IMR-90 (cell line): ENCODE results near the gene RIMS4. TPM values are rescaled to one million over a fixed set of nuclear protein-coding genes. Genes with fewer than 3 reads are reported as not detected.

Experiments
- ATAC-seq: fragments of 200-7000 bp; cut with Tn5 transposase; 2 replicates; pipeline ENCODE4 v1.9.1; 2020; ENCODE audit warnings: low read depth, mild to moderate bottlenecking, moderate library complexity
- BruUV-seq: library from RNA; stranded (reverse); fragments of 400-500 nt; replicated peaks from 2 replicates; lab custom pipeline; 2021; lab: Mats Ljungman, UMichigan
- CTCF ChIA-PET: fragments of 300-600 bp; formaldehyde crosslinking; extraction: SDS; loops from one replicate; lab custom pipeline; 2021; ENCODE audit warnings: antibody characterized with exemption; lab: Yijun Ruan, JAX
- POLR2A ChIA-PET: fragments of 300-600 bp; sonication (Branson Sonifier 250); formaldehyde crosslinking; loops from one replicate; lab custom pipeline; 2022; ENCODE audit warnings: antibody characterized with exemption; ENCODE audit not compliant: unreplicated experiment; lab: Charles Lee
- DNase-seq: peaks from one replicate; pipeline ENCODE4 v3.0.0; 2013
- H2AFZ ChIP-seq: replicated peaks from 2 replicates; pipeline ENCODE3; 2013; ENCODE audit warnings: low read length, mild to moderate bottlenecking; ENCODE audit not compliant: poor library complexity
- H2AK5ac ChIP-seq: 2 replicates; pipeline ENCODE4 v1.6.1; 2013; ENCODE audit warnings: low read depth, low read length, inconsistent platforms
- H2AK9ac ChIP-seq: replicated peaks from 2 replicates; pipeline ENCODE3; 2013; ENCODE audit warnings: mild to moderate bottlenecking, low read depth, low read length, moderate library complexity; ENCODE audit not compliant: poor library complexity
- H2BK120ac ChIP-seq: 2 replicates; pipeline ENCODE4 v1.6.1; 2013; ENCODE audit warnings: low read depth, low read length, inconsistent platforms
- H2BK15ac ChIP-seq: 3 replicates; pipeline ENCODE4 v1.6.1; 2013; ENCODE audit warnings: low read depth, low read length, inconsistent platforms
- H2BK20ac ChIP-seq: 2 replicates; pipeline ENCODE4 v1.6.1; 2013; ENCODE audit warnings: low read depth, mild to moderate bottlenecking, inconsistent platforms, low read length, moderate library complexity
- H2BK5ac ChIP-seq: 2 replicates; pipeline ENCODE4 v1.6.1; 2013; ENCODE audit warnings: mild to moderate bottlenecking, low read depth, low read length, inconsistent platforms; ENCODE audit not compliant: poor library complexity, severe bottlenecking
- H3K14ac ChIP-seq: replicated peaks from 2 replicates; pipeline ENCODE4 v1.6.1; 2013; ENCODE audit warnings: low read depth, low read length, inconsistent platforms
- H3K18ac ChIP-seq: 2 replicates; pipeline ENCODE4 v1.6.1; 2013; ENCODE audit warnings: low read depth, low read length, control low read depth
- H3K23ac ChIP-seq: 2 replicates; pipeline ENCODE4 v1.6.1; 2013; ENCODE audit warnings: low read depth, low read length, inconsistent platforms
- H3K27ac ChIP-seq: 2 replicates; pipeline ENCODE4 v1.5.1; 2013; ENCODE audit warnings: mild to moderate bottlenecking, control low read depth, low read length; ENCODE audit not compliant: insufficient read depth
- H3K27me3 ChIP-seq: 2 replicates; pipeline ENCODE4 v1.6.1; 2013; ENCODE audit warnings: low read length; ENCODE audit not compliant: control insufficient read depth, insufficient read depth
- H3K36me3 ChIP-seq: 2 replicates; pipeline ENCODE4 v1.6.1; 2013; ENCODE audit warnings: low read length, mixed read lengths; ENCODE audit not compliant: control insufficient read depth, insufficient read depth
- H3K4ac ChIP-seq: 2 replicates; pipeline ENCODE4 v1.6.1; 2013; ENCODE audit warnings: low read depth, low read length, inconsistent platforms
- H3K4me1 ChIP-seq: 2 replicates; pipeline ENCODE4 v1.6.1; 2013; ENCODE audit warnings: low read length, mixed read lengths; ENCODE audit not compliant: control insufficient read depth, insufficient read depth
- H3K4me2 ChIP-seq: 2 replicates; pipeline ENCODE4 v1.6.1; 2013; ENCODE audit warnings: low read depth, mild to moderate bottlenecking, control low read depth, low read length, moderate library complexity
- H3K4me3 ChIP-seq: 2 replicates; pipeline ENCODE4 v1.5.1; 2013; ENCODE audit warnings: low read depth, mild to moderate bottlenecking, control low read depth, low read length, moderate library complexity; ENCODE audit not compliant: insufficient read depth
- H3K56ac ChIP-seq: 2 replicates; pipeline ENCODE4 v1.6.1; 2013; ENCODE audit warnings: low read length, inconsistent platforms; ENCODE audit not compliant: insufficient read depth; ENCODE audit errors: extremely low read depth
- H3K79me1 ChIP-seq, 2 experiments: 2 replicates each; pipeline ENCODE4 v1.6.1; 2013; ENCODE audit warnings: low read length in 2 of 2, inconsistent platforms in 1 of 2, low read depth in 1 of 2
- H3K9ac ChIP-seq: 2 replicates; pipeline ENCODE4 v1.6.1; 2013; ENCODE audit warnings: low read depth, low read length, control low read depth
- H3K9me1 ChIP-seq: 2 replicates; pipeline ENCODE4 v1.6.1; 2013; ENCODE audit warnings: low read length, inconsistent platforms; ENCODE audit not compliant: insufficient read depth
- H3K9me3 ChIP-seq: 2 replicates; pipeline ENCODE4 v1.6.1; 2013; ENCODE audit warnings: low read length; ENCODE audit not compliant: control insufficient read depth, insufficient read depth
- H4K20me1 ChIP-seq: 2 replicates; pipeline ENCODE4 v1.6.1; 2013; ENCODE audit warnings: low read length, inconsistent platforms; ENCODE audit not compliant: insufficient read depth
- H4K5ac ChIP-seq: 2 replicates; pipeline ENCODE4 v1.6.1; 2013; ENCODE audit warnings: mild to moderate bottlenecking, low read depth, low read length, control low read depth
- H4K8ac ChIP-seq, 2 experiments: 2 replicates each; pipeline ENCODE4 v1.6.1; 2013; ENCODE audit warnings: low read depth in 2 of 2, low read length in 2 of 2, control low read depth in 1 of 2, inconsistent platforms in 1 of 2
- H4K91ac ChIP-seq: 2 replicates; pipeline ENCODE4 v1.6.1; 2013; ENCODE audit warnings: low read depth, low read length, inconsistent platforms; ENCODE audit not compliant: insufficient read depth
- BHLHE40 ChIP-seq: fragments of 150-350 bp; IDR thresholded peaks from 2 replicates; pipeline ENCODE4 v1.6.1; 2016; ENCODE audit warnings: mild to moderate bottlenecking, low read depth, low read length
- CEBPB ChIP-seq: IDR thresholded peaks from 2 replicates; pipeline ENCODE4 v1.6.1; 2012; ENCODE audit warnings: low read depth, low read length, improper control_type of control experiment
- CHD1 ChIP-seq: IDR thresholded peaks from 2 replicates; pipeline ENCODE4 v1.6.1; 2012; ENCODE audit warnings: low read depth, low read length, improper control_type of control experiment
- CTCF ChIP-seq: conservative IDR thresholded peaks from 2 replicates; pipeline ENCODE4 v1.5.1; 2012; ENCODE audit warnings: mild to moderate bottlenecking, low read depth, low read length, improper control_type of control experiment
- ELK1 ChIP-seq: fragments of 150-350 bp; IDR thresholded peaks from 2 replicates; pipeline ENCODE4 v1.6.1; 2016; ENCODE audit warnings: low read depth, mild to moderate bottlenecking, low read length, moderate library complexity, borderline replicate concordance
- FOS ChIP-seq: fragments of 150-350 bp; IDR thresholded peaks from 2 replicates; pipeline ENCODE4 v1.6.1; 2016; ENCODE audit warnings: low read depth, low read length
- MAFK ChIP-seq: IDR thresholded peaks from 2 replicates; pipeline ENCODE4 v1.6.1; 2012; ENCODE audit warnings: low read depth, low read length, improper control_type of control experiment
- MAZ ChIP-seq: IDR thresholded peaks from 2 replicates; pipeline ENCODE4 v1.6.1; 2012; ENCODE audit warnings: low read depth, mild to moderate bottlenecking, low read length, improper control_type of control experiment, moderate library complexity, borderline replicate concordance
- MXI1 ChIP-seq: IDR thresholded peaks from 2 replicates; pipeline ENCODE4 v1.6.1; 2012; ENCODE audit warnings: low read depth, mild to moderate bottlenecking, low read length, moderate library complexity, borderline replicate concordance
- NFE2L2 ChIP-seq: fragments of 150-350 bp; IDR thresholded peaks from 2 replicates; pipeline ENCODE4 v1.6.1; 2016; ENCODE audit warnings: low read depth, mild to moderate bottlenecking, low read length
- POLR2A ChIP-seq: IDR thresholded peaks from 2 replicates; pipeline ENCODE4 v1.6.1; 2012; ENCODE audit warnings: mild to moderate bottlenecking, low read depth, low read length
- RAD21 ChIP-seq: IDR thresholded peaks from 2 replicates; pipeline ENCODE4 v1.6.1; 2012; ENCODE audit warnings: low read length, improper control_type of control experiment
- RCOR1 ChIP-seq: IDR thresholded peaks from 2 replicates; pipeline ENCODE4 v1.6.1; 2012; ENCODE audit warnings: mild to moderate bottlenecking, low read length, improper control_type of control experiment; ENCODE audit not compliant: insufficient replicate concordance
- RFX5 ChIP-seq: IDR thresholded peaks from 2 replicates; pipeline ENCODE4 v1.8.0; 2012; ENCODE audit warnings: low read depth, mild to moderate bottlenecking, low read length, moderate library complexity
- SMC3 ChIP-seq: fragments of 150-350 bp; IDR thresholded peaks from 2 replicates; pipeline ENCODE4 v1.6.1; 2016; ENCODE audit warnings: low read depth, mild to moderate bottlenecking, antibody characterized with exemption, low read length, moderate library complexity
- USF2 ChIP-seq: fragments of 150-350 bp; IDR thresholded peaks from 2 replicates; pipeline ENCODE4 v1.6.1; 2017; ENCODE audit warnings: mild to moderate bottlenecking, antibody characterized with exemption, low read length, low read depth
- WGBS, 2 experiments: methylation state at CpG; one replicate each; pipeline versions ENCODE4 v1.1.5 to v1.1.7; 2013; ENCODE audit warnings: missing lambda C conversion rate in 2 of 2; ENCODE audit not compliant: insufficient read length in 1 of 2; ENCODE audit errors: extremely low coverage in 2 of 2; 5-methylcytosine and 5-hydroxymethylcytosine counted together
- dilution Hi-C: fragments of 300-500 bp; cut with HindIII; formaldehyde crosslinking; loops from one replicate; pipeline ENCODE4 v1.14.3; 2018; ENCODE audit warnings: low sequenced_read_pairs; ENCODE audit not compliant: unreplicated experiment
- in situ Hi-C: fragments of 300-500 bp; cut with MboI; formaldehyde crosslinking; loops from 3 replicates; pipeline ENCODE4 v1.14.3; 2019; ENCODE audit warnings: low sequenced_read_pairs, inconsistent platforms, mixed read lengths
- intact Hi-C: fragments of 100-400 bp; cut with micrococcal nuclease; formaldehyde crosslinking; loops from 2 replicates; pipeline ENCODE4 v1.10.0; 2022
- polyA plus RNA-seq, 3 experiments: library from polyadenylated mRNA; depleted of rRNA; stranded (reverse); fragments of >200 nt; gene quantifications; 2 replicates each; pipeline ENCODE4 v1.2.3, GENCODE V29; 2012; ENCODE audit warnings: low replicate concordance in 1 of 3
- total RNA-seq: library from RNA; depleted of rRNA; stranded (reverse); fragments of >200 nt; gene quantifications from 2 replicates; pipeline ENCODE4 v1.2.3, GENCODE V29; 2012

Gene RIMS4
- total and polyA plus RNA-seq, 2 of the 4 experiments (the other 2 are of a cell fraction) = not detected

- Histone ChIP-seq H3K14ac (no peak overlapping the region), H2BK15ac (no peak overlapping the region), H4K5ac (no peak overlapping the region), H3K79me1 (no peaks in the 10 kb centered on the region), H3K9me1 (no peaks in the 10 kb centered on the region), H4K20me1 (no peaks in the 10 kb centered on the region), H3K4me2 (no peak overlapping the region), H3K27ac (no peak overlapping the region), H2AK9ac (no peak overlapping the region), H2BK20ac (no peak overlapping the region), H3K18ac (no peak overlapping the region), H3K27me3 (peaks cover 4% of the 10 kb centered on the region), H3K4me1 (0 out of 2 replicates have a peak, but pooled peaks cover under 1% of the 10 kb centered on the region), H2AK5ac (no peak overlapping the region), H2BK120ac (no peak overlapping the region), H3K23ac (no peak overlapping the region), H3K56ac (no peak overlapping the region), H2BK5ac (no peak overlapping the region), H2AFZ (no peak overlapping the region), H3K9ac (no peak overlapping the region), H4K91ac (no peak overlapping the region), H3K9me3 (no peaks in the 10 kb centered on the region), H3K36me3 (no peaks in the 10 kb centered on the region), H3K4ac (no peak overlapping the region), H4K8ac (no peak overlapping the region), H3K4me3 (no peak overlapping the region)
- intact Hi-C loops (no loop called here), in situ Hi-C loops (loop anchor here (25.0 kb wide), 1 partner anchor 469 kb away; no protein-coding TSS in a partner anchor), dilution Hi-C loops (no loop called here)
- WGBS, 2 experiments = no CpG with 5 or more reads among the region's 2 CpGs
- BruUV-seq = no TSS peak
- ChIA-PET POLR2A (no interaction called here), CTCF (no interaction called here)
- DNase-seq (no peak), ATAC-seq (no peak)
- TF ChIP-seq RAD21 (no peak), RFX5 (no peak), MAZ (no peak), POLR2A (no peak), CTCF (no peak), CEBPB (no peak), FOS (no peak), MXI1 (no peak), USF2 (no peak), CHD1 (no peak), NFE2L2 (no peak), RCOR1 (no peak), ELK1 (no peak), BHLHE40 (no peak), MAFK (no peak), SMC3 (no peak)
Measured at GRCh38 chr20:44856442-44856841, 46.1 kb upstream of the RIMS4 start.
